Embryonic facial prominence (tissue), 1 donor: Measurements from ENCODE around the gene ITPA.
"Not testable (repeated sequence)": the region's sequence is repeated elsewhere in the genome, so short reads cannot be mapped to it uniquely, and the experiment has no call there.

Experiments
- DNase-seq: peaks from one replicate; pipeline ENCODE4 v3.0.0-alpha.2; 2016; ENCODE audit errors: extremely low spot score

The ITPA gene

DNA sequence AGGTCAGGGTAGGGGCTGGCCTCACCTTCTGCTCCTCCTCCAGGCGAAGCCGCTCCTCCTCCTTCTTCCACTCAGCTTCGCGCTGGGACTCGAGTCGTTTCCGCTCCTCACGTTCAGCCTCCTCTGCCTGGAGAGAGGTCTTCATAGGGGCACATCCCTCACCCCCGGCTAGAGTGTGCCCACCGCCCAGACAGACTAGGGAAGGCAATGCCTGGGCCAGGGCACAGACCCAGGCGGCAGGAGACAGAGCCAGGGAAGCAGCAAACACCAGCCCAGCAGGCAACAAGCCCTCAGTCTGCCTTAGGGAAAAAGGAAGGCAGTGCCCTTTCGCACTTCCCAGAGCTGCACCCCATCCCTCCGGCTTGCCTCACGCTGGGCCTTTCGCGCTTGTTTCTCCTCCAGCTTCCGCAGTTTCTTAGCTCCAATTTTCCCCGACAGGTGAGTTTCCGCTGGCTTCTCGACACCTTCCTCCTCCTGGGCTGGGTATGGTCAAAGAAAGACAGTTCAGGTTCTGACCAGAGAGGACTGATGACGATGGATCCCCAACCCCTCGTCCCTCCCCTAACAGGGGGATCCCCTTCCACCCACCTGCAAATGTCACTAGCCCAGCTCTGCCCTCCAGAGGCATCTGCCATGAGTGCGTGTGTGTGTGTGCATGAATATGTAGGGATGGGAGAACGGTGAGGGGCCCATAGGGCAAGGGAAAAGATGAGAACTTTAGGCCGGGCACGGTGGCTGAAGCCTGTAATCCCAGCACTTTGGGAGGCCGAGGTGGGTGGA lies 9.1 kb upstream of the ITPA start:
- DNase-seq, result no peak

DNA sequence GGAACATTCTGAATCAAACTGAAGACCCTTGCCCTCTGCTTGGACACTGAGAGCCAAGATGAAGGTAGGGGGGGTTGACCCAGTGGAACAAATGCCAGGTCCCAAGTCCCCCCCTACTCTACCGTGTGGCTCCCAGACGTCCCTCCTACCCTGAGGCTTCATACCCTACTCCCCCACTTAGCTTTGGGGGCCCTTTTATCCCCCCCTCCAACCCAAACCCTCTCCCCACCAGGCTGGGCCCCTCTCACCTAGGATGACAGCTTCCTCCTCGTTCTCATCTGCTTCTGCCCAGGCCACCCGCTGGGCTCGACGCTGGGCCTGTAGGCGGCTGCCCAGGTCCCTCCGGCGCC lies 6.4 kb upstream of the ITPA start:
- no peak for DNase-seq

- no peak for DNase-seq
Measured at GRCh38 chr20:3203315-3204123, 5.8 kb upstream of the ITPA start.

DNA sequence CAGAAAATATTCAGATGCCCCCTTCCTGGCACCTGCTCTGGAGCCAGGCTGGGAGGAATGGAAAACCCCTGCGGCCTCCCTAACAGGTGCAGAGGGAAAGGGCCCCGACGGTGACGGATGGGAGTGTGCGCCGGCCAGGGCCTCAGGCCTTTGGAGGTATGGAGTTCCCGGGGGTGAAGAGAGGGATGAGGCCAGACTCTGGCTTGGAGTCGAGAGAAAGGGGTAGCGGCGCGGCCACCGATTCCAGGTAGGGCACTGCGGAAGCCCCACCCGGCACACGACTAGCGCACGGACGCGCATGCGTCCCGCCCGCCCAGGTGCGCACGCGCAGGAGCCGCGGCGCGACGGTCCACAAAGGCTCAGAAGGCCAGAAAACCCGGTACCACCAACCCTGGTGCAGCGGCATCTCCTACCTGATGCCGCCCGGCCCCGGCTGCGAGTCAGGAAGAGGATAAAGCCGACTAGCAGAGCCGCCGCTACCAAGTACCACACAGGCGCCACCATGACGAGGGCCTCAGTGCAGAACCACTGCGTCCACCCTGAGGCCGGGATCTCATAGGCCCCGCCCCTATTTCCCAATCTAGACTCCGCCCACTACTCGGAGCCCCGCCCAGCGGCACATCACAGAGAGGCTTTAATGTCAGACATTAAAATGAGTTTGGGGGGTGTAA lies 5.0 kb upstream of the ITPA start, which contains the start of gene DDRGK1:
TSS of gene DDRGK1 (minus strand) at position 559 of the 671 bp plus-strand sequence. CDS start at position 504, 55 bp downstream.
- peak; percentile 45 for DNase-seq

- no peak for DNase-seq
Measured at GRCh38 chr20:3208786-3209256, 477 bp upstream of the ITPA start.

DNA sequence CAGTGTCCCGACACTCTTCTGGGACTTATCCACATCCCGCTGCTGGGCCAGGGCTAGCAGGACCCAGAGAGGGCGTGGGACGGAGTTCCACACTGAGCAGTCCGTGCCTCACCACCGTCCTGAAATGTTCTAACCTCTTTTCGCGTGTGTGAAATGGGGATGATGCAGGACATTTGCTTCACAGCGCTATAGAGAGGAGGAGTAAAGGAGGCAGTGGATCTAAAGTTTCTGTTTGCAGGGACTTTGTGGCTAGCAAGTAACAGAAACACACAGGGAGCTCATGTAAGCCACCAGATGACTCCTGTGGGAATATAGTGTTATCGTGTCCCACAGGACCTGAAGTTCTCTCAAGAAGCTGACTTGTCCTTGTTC lies 634 bp downstream of the ITPA start:
- DNase-seq, result no peak

DNA sequence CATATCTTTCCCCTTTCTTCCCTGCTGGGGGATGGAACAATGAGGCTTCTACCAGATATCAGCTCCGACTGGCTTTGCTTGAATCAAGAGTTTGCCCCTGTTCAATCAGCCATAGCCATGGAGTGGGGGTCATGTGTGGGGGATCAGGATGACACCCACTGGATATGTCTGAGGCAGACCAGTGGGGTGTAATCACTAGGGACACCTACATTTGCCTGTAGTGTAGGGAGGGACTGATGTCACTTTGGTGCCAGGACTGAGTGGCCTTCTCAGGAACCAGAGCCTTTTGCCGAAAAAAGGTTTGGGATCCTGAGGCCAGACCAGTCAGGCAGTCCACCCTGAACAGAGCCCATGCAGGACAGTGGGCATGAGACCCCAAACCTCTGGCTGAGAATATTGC lies 1.0 kb downstream of the ITPA start:
- no peak for DNase-seq

- no peak for DNase-seq
Measured at GRCh38 chr20:3213226-3213625, 3.9 kb downstream of the ITPA start.

GRCh38 chr20:3215359-3215917 lies 6.1 kb downstream of the ITPA start:
- not testable (repeated sequence) for DNase-seq

- DNase-seq, result no peak
Measured at GRCh38 chr20:3218307-3218988, 9.2 kb downstream of the ITPA start.

DNA sequence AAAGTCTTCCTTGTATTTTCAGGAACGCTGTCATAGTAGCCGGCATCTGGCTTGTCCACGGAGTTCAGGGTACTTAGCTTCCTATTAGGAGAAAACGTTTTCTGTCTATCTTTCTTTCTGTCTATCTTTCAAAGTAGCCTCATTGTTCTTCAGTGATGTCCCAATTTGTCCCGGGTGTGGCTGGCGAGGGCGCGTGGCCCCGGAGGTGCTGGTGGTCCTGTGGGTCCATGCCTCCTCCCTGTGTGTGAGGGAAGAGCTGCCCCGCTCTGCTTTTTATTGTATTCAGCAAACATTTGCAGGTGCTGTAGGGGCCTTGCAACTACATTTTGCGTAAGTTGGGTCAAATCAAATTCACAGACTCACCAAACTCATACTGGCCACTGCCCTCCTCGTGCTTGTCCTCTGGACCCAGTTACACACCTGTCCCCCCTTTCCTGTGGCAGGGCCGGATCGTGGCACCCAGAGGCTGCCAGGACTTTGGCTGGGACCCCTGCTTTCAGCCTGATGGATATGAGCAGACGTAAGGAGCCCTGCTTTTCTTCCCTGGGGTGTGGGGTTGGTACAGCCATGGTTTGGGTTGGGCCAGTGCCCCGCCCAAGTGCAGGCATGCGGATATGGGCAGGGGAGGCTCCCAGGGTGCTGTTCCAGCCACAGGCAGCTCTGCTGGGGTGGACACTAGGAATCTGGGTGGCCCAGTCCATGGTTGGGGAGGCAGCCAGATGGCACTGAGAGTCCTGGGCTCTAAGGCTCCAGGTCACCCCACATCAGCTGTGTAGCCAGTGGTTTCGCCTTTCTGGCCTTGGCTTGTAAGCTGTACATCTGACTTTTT lies 12.3 kb downstream of the ITPA start:
- no peak for DNase-seq

DNA sequence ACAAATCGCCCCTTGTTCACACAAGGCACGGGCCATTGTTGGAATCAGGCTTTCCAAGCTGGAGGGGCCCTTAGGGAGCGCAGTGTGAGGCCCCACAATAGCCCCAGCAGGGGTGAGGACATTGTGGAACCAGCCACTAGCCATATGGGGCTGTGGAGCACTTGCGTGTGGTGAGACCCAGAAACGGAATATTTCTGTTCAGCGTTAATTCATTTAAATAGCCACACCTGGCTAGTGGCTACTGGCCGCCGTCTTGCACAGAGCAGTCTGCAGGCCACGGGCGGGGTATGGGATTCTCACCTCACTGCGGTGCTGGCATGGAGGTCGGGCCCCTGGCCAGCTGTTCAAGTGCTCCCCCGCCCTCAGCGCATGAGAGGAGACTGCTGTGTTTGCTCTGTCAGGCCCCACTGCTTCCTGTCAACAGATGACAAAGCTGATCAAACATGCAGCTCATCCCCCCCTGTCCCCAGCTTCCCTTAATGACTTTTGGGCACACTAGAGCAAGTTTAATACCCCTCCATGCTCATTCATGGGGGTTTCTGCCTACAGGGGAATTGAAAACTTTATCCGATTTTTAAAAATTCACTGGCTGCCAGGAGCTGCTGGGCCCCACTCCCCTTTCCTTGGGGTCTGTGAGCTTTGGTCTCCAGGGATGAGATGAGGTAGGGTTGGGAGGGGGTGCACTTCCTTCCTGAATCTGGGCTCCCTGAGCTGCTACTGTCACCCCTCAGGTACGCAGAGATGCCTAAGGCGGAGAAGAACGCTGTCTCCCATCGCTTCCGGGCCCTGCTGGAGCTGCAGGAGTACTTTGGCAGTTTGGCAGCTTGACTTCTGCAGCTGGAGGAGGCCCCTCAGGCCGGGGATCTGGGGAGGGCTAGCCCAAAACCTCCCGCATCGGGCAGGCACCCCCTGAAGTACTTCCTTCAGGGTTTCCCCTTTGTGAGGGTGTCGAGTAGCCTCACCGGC lies 13.6 kb downstream of the ITPA start:
- no peak for DNase-seq

GRCh38 chr20:3223651-3223993 lies 14.3 kb downstream of the ITPA start:
- DNase-seq, result no peak

DNA sequence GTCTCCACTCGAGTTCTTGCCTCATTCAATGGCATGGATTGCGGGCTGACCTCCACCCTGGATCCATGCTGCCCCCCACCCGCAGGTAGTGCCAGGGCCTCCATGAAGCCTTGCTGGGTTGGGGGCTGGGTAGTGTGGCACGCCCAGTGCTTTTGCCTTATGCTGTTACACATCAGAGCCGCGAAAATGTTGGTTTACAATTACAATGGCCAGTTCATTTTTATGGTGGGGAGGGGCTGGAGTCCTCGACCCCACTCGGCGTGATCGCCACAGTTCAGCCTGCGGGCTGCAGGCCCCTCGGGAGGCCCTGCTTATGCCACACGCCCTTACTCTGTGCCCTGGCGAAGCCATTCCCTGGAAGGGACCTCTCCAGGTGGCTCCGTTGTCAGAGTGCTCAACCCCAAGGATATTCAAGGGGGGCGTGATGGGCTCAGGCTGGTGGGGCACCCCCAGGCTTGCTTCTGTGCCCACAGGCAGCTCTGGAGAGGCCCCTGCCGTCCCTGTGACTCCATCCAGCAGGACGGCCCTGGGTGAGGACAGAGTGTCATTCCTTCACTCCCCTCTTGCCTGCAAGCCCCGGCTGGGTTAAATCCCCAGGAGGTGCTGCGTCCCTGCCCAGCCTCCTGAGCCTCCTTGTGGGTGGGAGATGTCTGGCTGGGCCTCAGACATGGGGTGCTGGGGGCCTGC lies 14.8 kb downstream of the ITPA start:
- DNase-seq, result no peak

DNA sequence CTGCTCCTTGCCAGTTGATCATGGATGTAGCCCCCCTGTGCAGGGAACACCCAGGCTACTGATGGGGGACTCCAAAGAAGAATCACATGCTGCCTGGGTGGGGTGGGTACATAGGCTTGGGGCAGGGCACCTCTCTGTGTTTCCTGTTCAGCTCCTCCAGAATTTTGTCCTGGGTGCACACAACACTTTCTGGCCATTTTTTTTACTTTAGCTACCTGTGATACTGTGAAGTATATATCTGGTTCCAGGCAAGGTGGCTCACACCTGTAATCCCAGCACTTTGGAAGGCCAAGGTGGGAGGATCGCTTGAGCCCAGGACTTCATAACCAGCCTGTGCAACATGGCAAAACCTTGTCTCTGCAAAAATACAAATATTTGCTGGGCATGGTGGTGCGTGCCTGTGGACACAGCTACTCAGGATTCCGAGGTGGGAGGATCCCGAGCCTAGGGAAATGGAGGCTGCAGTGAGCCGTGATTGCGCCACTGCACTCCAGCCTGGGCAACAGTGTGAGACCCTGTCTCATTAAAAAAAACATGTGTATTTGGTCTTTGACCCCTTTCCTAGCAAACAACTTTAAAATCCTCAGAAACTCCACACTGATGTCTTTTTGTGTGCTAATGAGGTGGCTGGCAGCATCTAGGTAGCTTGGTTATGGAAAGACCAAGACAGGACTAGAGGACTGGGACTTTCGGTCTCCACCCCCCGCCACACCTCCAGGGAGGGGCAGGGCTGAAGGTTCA lies 15.6 kb downstream of the ITPA start:
- DNase-seq, result no peak

- DNase-seq, result no peak
Measured at GRCh38 chr20:3226093-3226492, 16.8 kb downstream of the ITPA start.

GRCh38 chr20:3226864-3227263 lies 17.6 kb downstream of the ITPA start:
- DNase-seq, result no peak

DNA sequence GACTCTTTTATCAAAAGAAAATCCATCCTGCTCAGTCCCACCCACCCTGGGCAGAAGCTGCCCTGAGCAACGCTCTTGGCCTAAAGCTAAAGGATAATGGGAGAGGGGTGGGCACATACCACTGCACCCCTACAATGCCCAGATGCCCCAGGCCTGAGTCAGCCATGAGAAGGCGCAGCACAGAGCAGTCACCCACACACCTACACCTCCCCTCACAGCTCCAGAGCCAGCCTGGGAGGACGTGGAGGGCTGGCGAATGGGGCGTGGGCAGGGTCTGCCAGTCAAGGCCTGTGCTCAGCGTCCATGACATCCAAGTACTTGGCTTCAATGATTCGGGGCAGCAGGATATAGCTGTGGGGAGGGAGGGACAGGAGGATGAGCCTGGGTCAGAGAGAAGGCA lies 18.2 kb downstream of the ITPA start:
- no peak for DNase-seq
